CD4-positive, alpha-beta T cell (primary cell): ENCODE results near the gene ZNF621. TPM values are rescaled to one million over a fixed set of nuclear protein-coding genes. Genes with fewer than 3 reads are reported as not detected.

Experiments
- ATAC-seq: fragments of 200-7000 bp; cut with Tn5 transposase; one replicate; pipeline ENCODE4 v1.10.0; 2022; ENCODE audit warnings: mild to moderate bottlenecking; ENCODE audit not compliant: poor library complexity
- CTCF ChIA-PET: fragments of 350-600 bp; sonication (Branson Sonifier 250); formaldehyde crosslinking; loops from one replicate; lab custom pipeline; 2021; ENCODE audit warnings: antibody characterized with exemption, inconsistent platforms; lab: Charles Lee
- POLR2A ChIA-PET: fragments of 350-600 bp; sonication (Branson Sonifier 250); formaldehyde crosslinking; loops from one replicate; lab custom pipeline; 2021; ENCODE audit warnings: antibody characterized with exemption, inconsistent platforms; lab: Charles Lee
- DNase-seq, 14 experiments: peaks; one replicate each; pipeline ENCODE4 v3.0.0-alpha.2; 2013 to 2020; ENCODE audit warnings: mixed read lengths in 2 of 14
- H3K27ac ChIP-seq, 2 donors: one replicate each; pipeline versions ENCODE4 v1.5.1 to v1.7.0; 2013; ENCODE audit warnings: low read length in 2 of 2, low read depth in 1 of 2, mild to moderate bottlenecking in 1 of 2
- H3K27me3 ChIP-seq, 2 experiments: 1 replicate in 1 of 2; 2 replicates in 1 of 2; pipeline versions ENCODE4 v1.6.1 to v1.7.0; 2013; ENCODE audit warnings: low read length in 2 of 2, control low read depth in 1 of 2, mild to moderate bottlenecking in 1 of 2, moderate library complexity in 1 of 2; ENCODE audit not compliant: insufficient read depth in 2 of 2, control insufficient read depth in 1 of 2
- H3K36me3 ChIP-seq: one replicate; pipeline ENCODE4 v1.6.1; 2013; ENCODE audit warnings: low read length, control low read depth; ENCODE audit not compliant: insufficient read depth
- H3K4me1 ChIP-seq: one replicate; pipeline ENCODE4 v1.6.1; 2013; ENCODE audit warnings: low read length, control low read depth; ENCODE audit not compliant: insufficient read depth
- H3K4me3 ChIP-seq: one replicate; pipeline ENCODE4 v1.5.1; 2013; ENCODE audit warnings: mild to moderate bottlenecking, low read length, moderate library complexity
- H3K9me3 ChIP-seq, 2 experiments: 1 replicate in 1 of 2; 2 replicates in 1 of 2; pipeline versions ENCODE4 v1.6.1 to v1.7.0; 2013; ENCODE audit warnings: low read length in 2 of 2, mild to moderate bottlenecking in 2 of 2, control low read depth in 1 of 2, moderate library complexity in 1 of 2; ENCODE audit not compliant: control insufficient read depth in 1 of 2, insufficient read depth in 1 of 2
- H3K27ac Mint-ChIP-seq: one replicate; pipeline ENCODE4 v1.8.0; 2020; ENCODE audit warnings: mixed read lengths
- H3K27me3 Mint-ChIP-seq: one replicate; pipeline ENCODE4 v1.8.0; 2021; ENCODE audit warnings: mixed read lengths
- H3K36me3 Mint-ChIP-seq: one replicate; pipeline ENCODE4 v1.8.0; 2021; ENCODE audit warnings: low read depth, mixed read lengths
- H3K4me1 Mint-ChIP-seq: one replicate; pipeline ENCODE4 v1.8.0; 2021; ENCODE audit warnings: low read depth, mixed read lengths
- H3K4me3 Mint-ChIP-seq: one replicate; pipeline ENCODE4 v1.8.0; 2020; ENCODE audit warnings: mild to moderate bottlenecking, mixed read lengths
- H3K9me3 Mint-ChIP-seq: one replicate; pipeline ENCODE4 v1.8.0; 2020; ENCODE audit warnings: mixed read lengths
- intact Hi-C, 2 experiments: fragments of 100-400 bp; cut with DNase I in 1 of 2; cut with micrococcal nuclease in 1 of 2; formaldehyde crosslinking; loops; one replicate each; pipeline versions ENCODE4 v1.15.1 to v1.9.0; 2023 to 2025; cut with DNase I, micrococcal nuclease
- total RNA-seq, 174 experiments: library from RNA in 2 of 174; stranded (reverse) in 2 of 174; gene quantifications; one replicate each; pipeline ENCODE4 v1.2.3 and lab custom pipeline; 2021 to 2026
- TF ChIP-seq, protein P1 (sequence below): fragments of 200-600 bp; IDR thresholded peaks from one replicate; pipeline ENCODE4 v1.8.0; 2022; ENCODE audit warnings: antibody characterized with exemption, mild to moderate bottlenecking

ZNF621 gene
- total RNA-seq, 2 experiments from 2014 or later: 8.6 to 8.8 TPM

DNA sequence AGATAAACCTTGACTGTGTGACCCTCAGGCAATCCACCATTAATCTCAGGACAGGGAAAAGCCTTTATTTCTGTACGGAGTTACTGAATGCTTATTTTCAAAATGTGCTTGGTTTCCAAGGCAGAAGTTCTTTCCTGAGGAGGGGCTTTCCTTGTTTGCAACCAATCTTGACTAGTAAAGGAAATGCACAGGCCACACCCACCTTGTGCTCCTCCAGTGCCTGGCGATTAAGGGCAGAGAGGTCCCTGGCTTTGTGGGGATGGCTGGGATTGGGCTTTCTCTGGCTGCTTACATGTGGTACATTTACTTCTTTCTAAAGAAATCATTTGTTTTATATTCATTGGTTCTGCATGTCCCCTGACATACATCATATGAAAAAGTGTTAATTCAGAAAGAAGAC lies 47.8 kb downstream of the ZNF621 start:
- Mint-ChIP-seq H3K4me3 (no peak overlapping the region), H3K27me3 (peaks cover 23% of the 10 kb centered on the region), H3K4me1 (no peaks in the 10 kb centered on the region), H3K9me3 (no peaks in the 10 kb centered on the region), H3K36me3 (no peaks in the 10 kb centered on the region), H3K27ac (no peak overlapping the region)
- Histone ChIP-seq H3K4me1 (no peaks in the 10 kb centered on the region), H3K9me3 (no peaks in the 10 kb centered on the region), H3K27ac (no peak overlapping the region), H3K36me3 (no peaks in the 10 kb centered on the region), H3K4me3 (no peak overlapping the region), H3K27me3 (peaks cover 0 to 3% of the 10 kb centered on the region in 2 experiments)
- POLR2A ChIA-PET: no interaction called here
- ATAC-seq (no peak), DNase-seq (no peak)
- TF ChIP-seq, protein P1, sequence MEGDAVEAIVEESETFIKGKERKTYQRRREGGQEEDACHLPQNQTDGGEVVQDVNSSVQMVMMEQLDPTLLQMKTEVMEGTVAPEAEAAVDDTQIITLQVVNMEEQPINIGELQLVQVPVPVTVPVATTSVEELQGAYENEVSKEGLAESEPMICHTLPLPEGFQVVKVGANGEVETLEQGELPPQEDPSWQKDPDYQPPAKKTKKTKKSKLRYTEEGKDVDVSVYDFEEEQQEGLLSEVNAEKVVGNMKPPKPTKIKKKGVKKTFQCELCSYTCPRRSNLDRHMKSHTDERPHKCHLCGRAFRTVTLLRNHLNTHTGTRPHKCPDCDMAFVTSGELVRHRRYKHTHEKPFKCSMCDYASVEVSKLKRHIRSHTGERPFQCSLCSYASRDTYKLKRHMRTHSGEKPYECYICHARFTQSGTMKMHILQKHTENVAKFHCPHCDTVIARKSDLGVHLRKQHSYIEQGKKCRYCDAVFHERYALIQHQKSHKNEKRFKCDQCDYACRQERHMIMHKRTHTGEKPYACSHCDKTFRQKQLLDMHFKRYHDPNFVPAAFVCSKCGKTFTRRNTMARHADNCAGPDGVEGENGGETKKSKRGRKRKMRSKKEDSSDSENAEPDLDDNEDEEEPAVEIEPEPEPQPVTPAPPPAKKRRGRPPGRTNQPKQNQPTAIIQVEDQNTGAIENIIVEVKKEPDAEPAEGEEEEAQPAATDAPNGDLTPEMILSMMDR: no peak
- CTCF ChIA-PET: no interaction called here
- intact Hi-C loops: no loop called here

DNA sequence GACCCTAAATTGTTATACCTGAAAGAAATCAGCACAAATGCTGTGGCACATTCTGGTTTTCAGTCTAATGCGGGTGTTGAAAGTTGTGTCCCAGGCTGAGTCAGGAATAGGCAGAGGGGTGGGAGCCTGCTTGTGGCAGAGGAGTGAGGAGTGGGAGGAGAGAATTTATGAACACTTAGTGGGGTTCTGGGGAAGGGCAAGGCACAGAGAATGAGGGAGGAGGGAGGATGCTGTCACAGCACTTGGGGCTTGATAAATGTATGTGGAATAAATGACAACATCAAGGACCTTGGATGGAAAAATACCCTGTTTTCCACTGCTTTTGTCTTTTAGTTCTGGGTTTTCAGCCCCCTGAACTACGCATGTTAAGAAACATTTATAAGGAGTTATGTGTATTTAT lies 49.3 kb downstream of the ZNF621 start:
- intact Hi-C loops: no loop called here

DNA sequence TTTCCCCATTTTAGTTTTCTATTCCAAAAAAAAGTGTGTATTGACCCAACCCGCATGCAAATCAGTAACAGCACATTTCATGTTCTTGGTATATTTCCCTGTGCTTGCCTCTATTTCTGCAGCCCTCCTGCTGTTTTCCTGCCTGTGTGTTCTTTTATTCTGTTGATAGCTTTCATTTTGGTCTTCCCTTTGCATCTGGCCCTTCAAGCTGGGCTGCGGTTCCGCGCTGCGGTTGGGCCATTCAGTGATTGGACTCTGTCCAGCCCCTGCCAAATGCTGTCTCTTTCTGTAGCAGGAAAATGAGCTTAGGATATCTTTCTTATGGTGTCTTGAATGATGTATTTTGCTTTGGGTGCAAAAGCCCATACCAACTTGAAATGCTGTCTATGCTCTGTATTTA lies 49.9 kb downstream of the ZNF621 start:
- no peaks in the 10 kb centered on the region for H3K9me3 ChIP-seq
- H3K36me3 Mint-ChIP-seq: no peaks in the 10 kb centered on the region
- no peak for ATAC-seq

More for the DNA sequence above, 49.3 kb downstream of the ZNF621 start:
- Mint-ChIP-seq H3K36me3 (no peaks in the 10 kb centered on the region), H3K27ac (no peak overlapping the region), H3K27me3 (peaks cover 23% of the 10 kb centered on the region), H3K4me3 (no peak overlapping the region), H3K4me1 (no peaks in the 10 kb centered on the region), H3K9me3 (no peaks in the 10 kb centered on the region)
- no peaks in the 10 kb centered on the region for H3K36me3 ChIP-seq
- DNase-seq (no peak), ATAC-seq (no peak)
- ChIA-PET CTCF (no interaction called here), POLR2A (no interaction called here)
- TF ChIP-seq, protein P1: no peak
- no peaks in the 10 kb centered on the region for H3K4me1 ChIP-seq
- no peak overlapping the region for H3K27ac ChIP-seq
- no peak overlapping the region for H3K4me3 ChIP-seq
- peaks cover 0 to 3% of the 10 kb centered on the region in 2 experiments for H3K27me3 ChIP-seq
- no peaks in the 10 kb centered on the region for H3K9me3 ChIP-seq

More for the DNA sequence above, 49.9 kb downstream of the ZNF621 start:
- H3K9me3 Mint-ChIP-seq: no peaks in the 10 kb centered on the region
- CTCF ChIA-PET: no interaction called here
- peaks cover 23% of the 10 kb centered on the region for H3K27me3 Mint-ChIP-seq
- intact Hi-C loops: no loop called here
- Histone ChIP-seq H3K4me1 (no peaks in the 10 kb centered on the region), H3K36me3 (no peaks in the 10 kb centered on the region), H3K27me3 (peaks cover 0 to 3% of the 10 kb centered on the region in 2 experiments), H3K27ac (no peak overlapping the region), H3K4me3 (no peak overlapping the region)
- POLR2A ChIA-PET: no interaction called here
- TF ChIP-seq, protein P1: no peak
- no peak overlapping the region for H3K4me3 Mint-ChIP-seq
- H3K4me1 Mint-ChIP-seq: no peaks in the 10 kb centered on the region
- DNase-seq: no peak
- no peak overlapping the region for H3K27ac Mint-ChIP-seq
